Fibroblast of lung (primary cell): ENCODE data around the gene FLNA. TPM values are rescaled to one million over a fixed set of nuclear protein-coding genes. Genes with fewer than 3 reads are reported as not detected.

Source experiments
- DNase-seq, 2 donors: peaks; one replicate each; pipeline versions ENCODE4 v3.0.0 to v3.0.0-alpha.2; 2010; ENCODE audit warnings: low read depth in 2 of 2
- H2AFZ ChIP-seq: 2 replicates; pipeline ENCODE4 v1.5.1; 2012; ENCODE audit warnings: low read length, control low read depth, inconsistent platforms
- H3K27ac ChIP-seq: 2 replicates; pipeline ENCODE4 v1.5.1; 2011; ENCODE audit warnings: low read length, control low read depth; ENCODE audit not compliant: insufficient read depth
- H3K27me3 ChIP-seq: 2 replicates; pipeline ENCODE4 v1.5.1; 2011; ENCODE audit warnings: mild to moderate bottlenecking, low read length; ENCODE audit not compliant: control insufficient read depth, insufficient read depth
- H3K36me3 ChIP-seq: 2 replicates; pipeline ENCODE4 v1.5.1; 2011; ENCODE audit warnings: low read length; ENCODE audit not compliant: control insufficient read depth, insufficient read depth
- H3K4me1 ChIP-seq: 2 replicates; pipeline ENCODE4 v1.5.1; 2011; ENCODE audit warnings: low read length; ENCODE audit not compliant: control insufficient read depth, insufficient read depth; ENCODE audit errors: extremely low read depth
- H3K4me2 ChIP-seq: 2 replicates; pipeline ENCODE4 v1.5.1; 2011; ENCODE audit warnings: low read length, control low read depth; ENCODE audit not compliant: insufficient read depth; ENCODE audit errors: extremely low read depth
- H3K4me3 ChIP-seq, 4 experiments: fragments of 200-600 bp in 1 of 4; sonication (generic) in 1 of 4; replicated peaks in 1 of 4; 2 replicates each; pipeline ENCODE4 v1.5.1; 2011 to 2016; ENCODE audit warnings: low read length in 4 of 4, low read depth in 3 of 4, mild to moderate bottlenecking in 3 of 4, control low read depth in 2 of 4, inconsistent platforms in 1 of 4, mixed read lengths in 1 of 4; ENCODE audit not compliant: insufficient read depth in 1 of 4; ENCODE audit errors: control extremely low read depth in 1 of 4
- H3K79me2 ChIP-seq: 2 replicates; pipeline ENCODE4 v1.5.1; 2012; ENCODE audit warnings: mild to moderate bottlenecking, low read length, inconsistent platforms; ENCODE audit not compliant: control insufficient read depth, insufficient read depth
- H3K9ac ChIP-seq: 2 replicates; pipeline ENCODE4 v1.5.1; 2011; ENCODE audit warnings: mild to moderate bottlenecking, low read length, control low read depth; ENCODE audit not compliant: insufficient read depth
- H3K9me3 ChIP-seq: 2 replicates; pipeline ENCODE4 v1.5.1; 2012; ENCODE audit warnings: low read depth, low read length; ENCODE audit not compliant: control insufficient read depth, insufficient read depth
- H4K20me1 ChIP-seq: 2 replicates; pipeline ENCODE4 v1.5.1; 2011; ENCODE audit warnings: low read length; ENCODE audit not compliant: control insufficient read depth, insufficient read depth; ENCODE audit errors: extremely low read depth
- CTCF ChIP-seq, 2 donors: IDR thresholded peaks in 1 of 2; conservative IDR thresholded peaks in 1 of 2; 1 replicate in 1 of 2; 2 replicates in 1 of 2; pipeline ENCODE4 v1.5.1; 2011 to 2012; ENCODE audit warnings: low read length in 2 of 2, control low read depth in 1 of 2, inconsistent platforms in 1 of 2, low read depth in 1 of 2, mild to moderate bottlenecking in 1 of 2
- EZH2 ChIP-seq: IDR thresholded peaks from 2 replicates; pipeline ENCODE4 v1.5.1; 2012; ENCODE audit warnings: low read length, control low read depth, mild to moderate bottlenecking; ENCODE audit errors: missing control alignments
- polyA plus RNA-seq, 2 donors: library from polyadenylated mRNA; depleted of rRNA in 1 of 2; stranded (reverse) in 1 of 2; unstranded in 1 of 2; fragments of >200 nt; gene quantifications; 2 replicates each; pipeline ENCODE4 v1.2.1, GENCODE V29; 2011 to 2012; ENCODE audit warnings: missing spikeins in 1 of 2
- total RNA-seq: library from RNA; depleted of rRNA; stranded (reverse); fragments of >200 nt; gene quantifications from 2 replicates; pipeline ENCODE4 v1.2.1, GENCODE V29; 2014

Gene FLNA
- total and polyA plus RNA-seq, 2 donors (not counting 1 experiment from before 2014, with no cell fraction given): 799 to 2,728 TPM

GRCh38 chrX:154300816-154301215 lies 73.6 kb downstream of the FLNA start:
- Histone ChIP-seq H3K79me2 (no peaks in the 10 kb centered on the region), H3K9me3 (no peaks in the 10 kb centered on the region), H3K4me2 (no peak overlapping the region), H3K27ac (no peak overlapping the region), H3K4me1 (no peaks in the 10 kb centered on the region), H3K27me3 (no peaks in the 10 kb centered on the region), H3K9ac (no peak overlapping the region), H3K4me3 (no peak overlapping the region), H3K36me3 (no peaks in the 10 kb centered on the region), H2AFZ (no peak overlapping the region), H4K20me1 (no peaks in the 10 kb centered on the region)
- DNase-seq: no peak
- TF ChIP-seq CTCF (conservative IDR thresholded peaks at IDR 0.05 in 1 of 2, IDR thresholded peaks at IDR 0.05 in 1 of 2; ENCODE audit: low read depth in 1 of 2, low read length in 2 of 2) (no peak), EZH2 (no peak)

Other genes with a start within 250 kb of the FLNA start
- not detected in 2 replicates for gene OPN1LW, start 230.4 kb downstream of the FLNA start, total RNA-seq
- gene OPN1LW, start 230.4 kb downstream of the FLNA start, polyA plus RNA-seq: not detected in 2 replicates
- gene OPN1MW, start 192.0 kb downstream of the FLNA start, total RNA-seq: not detected in 2 replicates
- not detected in 2 replicates for gene OPN1MW, start 192.0 kb downstream of the FLNA start, polyA plus RNA-seq
- gene OPN1MW2, start 154.9 kb downstream of the FLNA start, total RNA-seq: not detected in 2 replicates
- not detected in 2 replicates for gene OPN1MW2, start 154.9 kb downstream of the FLNA start, polyA plus RNA-seq
- not detected in 2 replicates for gene OPN1MW3, start 117.1 kb downstream of the FLNA start, total RNA-seq
- not detected in 2 replicates for gene OPN1MW3, start 117.1 kb downstream of the FLNA start, polyA plus RNA-seq
- gene TEX28, start 79.5 kb downstream of the FLNA start, total RNA-seq: not detected in 2 replicates
- not detected in 2 replicates for gene TEX28, start 79.5 kb downstream of the FLNA start, polyA plus RNA-seq
- gene TKTL1, start 78.8 kb downstream of the FLNA start, total RNA-seq: not detected in 2 replicates
- gene TKTL1, start 78.8 kb downstream of the FLNA start, polyA plus RNA-seq: not detected in 2 replicates
- gene EMD, start 4.7 kb upstream of the FLNA start, total RNA-seq: 23.4 and 26.4 TPM in 2 replicates
- gene EMD, start 4.7 kb upstream of the FLNA start, polyA plus RNA-seq: 72.1 and 82.4 TPM in 2 replicates
- 2,291 and 2,319 TPM in 2 replicates for gene RPL10, start 23.7 kb upstream of the FLNA start, total RNA-seq
- gene RPL10, start 23.7 kb upstream of the FLNA start, polyA plus RNA-seq: 4,015 and 4,527 TPM in 2 replicates
- gene DNASE1L1, start 34.6 kb upstream of the FLNA start, total RNA-seq: 13.9 and 38.5 TPM in 2 replicates
- gene DNASE1L1, start 34.6 kb upstream of the FLNA start, polyA plus RNA-seq: 11.3 and 13.6 TPM in 2 replicates
- gene TAFAZZIN, start 36.9 kb upstream of the FLNA start, total RNA-seq: 17.7 and 21.6 TPM in 2 replicates
- gene TAFAZZIN, start 36.9 kb upstream of the FLNA start, polyA plus RNA-seq: 11.2 and 12.1 TPM in 2 replicates
- 38.8 and 59.8 TPM in 2 replicates for gene ATP6AP1, start 54.0 kb upstream of the FLNA start, total RNA-seq
- 86.9 and 89.7 TPM in 2 replicates for gene ATP6AP1, start 54.0 kb upstream of the FLNA start, polyA plus RNA-seq
- gene GDI1, start 62.5 kb upstream of the FLNA start, total RNA-seq: 53.2 and 86.5 TPM in 2 replicates
- 134 and 162 TPM in 2 replicates for gene GDI1, start 62.5 kb upstream of the FLNA start, polyA plus RNA-seq
- gene FAM50A, start 69.5 kb upstream of the FLNA start, total RNA-seq: 80.1 and 88.1 TPM in 2 replicates
- 117 and 123 TPM in 2 replicates for gene FAM50A, start 69.5 kb upstream of the FLNA start, polyA plus RNA-seq
- 11.6 and 17.8 TPM in 2 replicates for gene PLXNA3, start 83.6 kb upstream of the FLNA start, total RNA-seq
- gene PLXNA3, start 83.6 kb upstream of the FLNA start, polyA plus RNA-seq: 18.4 and 24.3 TPM in 2 replicates
- gene LAGE3, start 104.6 kb upstream of the FLNA start, total RNA-seq: 13.4 and 20.5 TPM in 2 replicates
- 6.1 and 6.4 TPM in 2 replicates for gene LAGE3, start 104.6 kb upstream of the FLNA start, polyA plus RNA-seq
- gene UBL4A, start 112.0 kb upstream of the FLNA start, total RNA-seq: 39.5 and 42.8 TPM in 2 replicates
- 17.9 and 21.7 TPM in 2 replicates for gene UBL4A, start 112.0 kb upstream of the FLNA start, polyA plus RNA-seq
- gene SLC10A3, start 116.0 kb upstream of the FLNA start, total RNA-seq: 13.9 and 15.2 TPM in 2 replicates
- gene SLC10A3, start 116.0 kb upstream of the FLNA start, polyA plus RNA-seq: 15.5 and 16.0 TPM in 2 replicates
- gene FAM3A, start 141.6 kb upstream of the FLNA start, total RNA-seq: 30.0 and 30.2 TPM in 2 replicates
- 16.5 and 17.3 TPM in 2 replicates for gene FAM3A, start 141.6 kb upstream of the FLNA start, polyA plus RNA-seq
- gene G6PD, start 172.2 kb upstream of the FLNA start, total RNA-seq: 52.1 and 86.2 TPM in 2 replicates
- gene G6PD, start 172.2 kb upstream of the FLNA start, polyA plus RNA-seq: 109 and 229 TPM in 2 replicates
- gene IKBKG, start 173.0 kb upstream of the FLNA start, total RNA-seq: 8.7 and 20.1 TPM in 2 replicates
- gene IKBKG, start 173.0 kb upstream of the FLNA start, polyA plus RNA-seq: 14.8 and 27.8 TPM in 2 replicates
- not detected in 2 replicates for gene CTAG1A, start 210.5 kb upstream of the FLNA start, total RNA-seq
- gene CTAG1A, start 210.5 kb upstream of the FLNA start, polyA plus RNA-seq: not detected in 2 replicates
- gene CTAG1B, start 244.6 kb upstream of the FLNA start, total RNA-seq: not detected in 2 replicates
- not detected in 2 replicates for gene CTAG1B, start 244.6 kb upstream of the FLNA start, polyA plus RNA-seq